GM12891 (cell line): Measurements from ENCODE around the gene SPINK5.

Experiments
- POLR2A ChIP-seq: IDR thresholded peaks from 2 replicates; pipeline ENCODE4 v1.6.1; 2011; ENCODE audit warnings: low read depth, low read length, control low read depth
- POLR2AphosphoS5 ChIP-seq: IDR thresholded peaks from 2 replicates; pipeline ENCODE4 v1.6.1; 2011; ENCODE audit warnings: low read depth, low read length, control low read depth

- TF ChIP-seq POLR2AphosphoS5, result no peak
- no peak for TF ChIP-seq POLR2A
Measured at GRCh38 chr5:148151872-148152271, 88.1 kb downstream of the SPINK5 start.
